GM23248 (cell line): ENCODE measurements around the gene TSPAN13.

Experiments
- EZH2 ChIP-seq: fragments of 200-600 bp; sonication (generic); IDR thresholded peaks from 2 replicates; pipeline ENCODE4 v1.6.1; 2018; ENCODE audit warnings: antibody characterized with exemption, mild to moderate bottlenecking; ENCODE audit not compliant: insufficient read depth, poor library complexity, severe bottlenecking
- EZH2phosphoT487 ChIP-seq: fragments of 200-600 bp; sonication (generic); IDR thresholded peaks from 2 replicates; pipeline ENCODE4 v1.6.1; 2018; ENCODE audit warnings: antibody characterized with exemption, moderate library complexity, mild to moderate bottlenecking, low read depth; ENCODE audit not compliant: insufficient read depth

- TF ChIP-seq EZH2 (no peak), EZH2phosphoT487 (no peak)
These were observed 33.9 kb upstream of the TSPAN13 start for GRCh38 chr7:16719699-16720098.
